ENCODE measurements around the gene ARL14EPL.

Gene ARL14EPL

DNA sequence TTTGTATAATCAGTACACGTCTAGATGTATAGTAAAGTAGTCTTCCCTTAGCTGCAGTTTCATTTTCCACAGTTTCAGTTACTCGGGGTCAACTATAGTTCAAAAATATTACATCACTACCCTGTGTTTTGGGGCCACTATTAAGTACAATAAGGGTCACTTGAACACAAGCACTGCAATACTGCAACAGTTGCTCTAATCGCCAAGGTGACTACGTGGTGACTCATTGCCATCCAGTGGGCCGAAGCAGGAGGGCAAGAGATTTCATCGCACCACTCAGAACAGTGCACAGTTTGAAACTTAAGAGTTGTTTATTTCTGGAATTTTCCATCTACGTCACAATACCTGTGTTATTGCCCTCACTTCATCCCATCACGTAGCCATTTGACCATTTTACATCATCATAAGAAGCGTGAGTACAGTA lies at the start of gene ARL14EPL:
ARL14EPL (plus strand) TSS at position 379 of the 424 bp plus-strand sequence. CDS start 18,994 bp downstream, outside the sequence.
- DNase-seq = no peak

DNA sequence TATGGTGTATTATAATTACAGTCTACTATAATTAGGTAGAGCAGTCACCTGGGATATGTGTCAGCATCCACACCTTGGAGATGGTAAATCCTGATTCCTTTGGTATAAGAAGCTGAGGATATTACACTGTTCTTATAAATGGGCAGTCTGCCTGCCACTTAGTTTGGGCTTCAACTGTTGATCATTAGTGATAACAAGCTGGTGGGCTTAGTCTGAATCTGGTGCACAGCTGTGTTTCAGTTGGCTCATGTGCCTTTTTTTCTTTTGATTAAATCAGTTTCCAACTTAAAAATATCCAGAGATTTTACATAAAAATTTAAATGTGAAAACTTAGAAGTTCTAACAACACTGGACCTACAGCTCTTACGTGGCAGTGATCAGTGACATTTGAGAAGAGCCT lies 48.8 kb upstream of the ARL14EPL start:
- no peak for DNase-seq

DNA sequence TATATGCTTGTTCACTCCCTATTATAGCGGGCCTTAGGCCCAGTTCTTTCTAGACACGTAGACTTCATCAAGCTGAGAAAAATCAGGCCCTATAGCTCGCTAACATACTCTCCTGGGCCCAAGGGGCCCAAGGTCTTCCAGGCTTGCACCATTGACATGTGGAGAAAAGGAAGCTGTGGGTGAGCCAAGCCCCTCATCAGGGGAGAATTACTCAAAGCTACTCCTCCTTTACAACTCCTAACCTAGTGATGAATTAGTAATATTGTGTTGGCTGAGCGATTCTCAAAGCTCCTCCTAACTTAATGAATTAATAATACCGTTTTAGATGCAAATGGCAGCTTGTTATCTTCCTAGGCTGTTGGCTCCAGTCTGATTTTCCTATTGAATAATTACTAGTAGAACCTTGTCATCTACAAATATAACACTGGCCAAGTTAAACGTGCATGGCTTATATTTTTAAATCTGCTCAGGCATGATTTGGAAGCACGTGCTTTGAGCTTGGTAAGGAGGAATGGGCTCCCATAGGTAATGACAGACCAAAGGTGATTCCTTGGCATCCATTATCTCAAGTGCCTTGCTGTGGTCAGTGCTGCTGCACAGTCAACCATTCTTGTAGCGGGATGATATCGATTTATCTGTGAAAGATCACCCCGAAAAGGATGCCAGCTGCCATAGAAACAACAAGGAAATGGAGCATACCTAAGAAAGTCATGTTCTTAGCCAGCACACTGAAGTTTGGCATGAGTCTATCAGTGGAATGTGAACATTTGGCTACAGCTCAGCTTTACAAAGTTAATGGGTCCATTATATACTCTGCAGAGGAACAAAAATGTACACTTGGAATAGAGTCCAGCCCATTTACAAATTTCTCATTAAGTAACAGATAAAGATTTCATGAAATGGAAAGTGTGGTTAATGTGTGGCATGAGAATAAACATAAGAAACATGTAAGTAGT lies 46.2 kb upstream of the ARL14EPL start:
- no peak for DNase-seq

DNA sequence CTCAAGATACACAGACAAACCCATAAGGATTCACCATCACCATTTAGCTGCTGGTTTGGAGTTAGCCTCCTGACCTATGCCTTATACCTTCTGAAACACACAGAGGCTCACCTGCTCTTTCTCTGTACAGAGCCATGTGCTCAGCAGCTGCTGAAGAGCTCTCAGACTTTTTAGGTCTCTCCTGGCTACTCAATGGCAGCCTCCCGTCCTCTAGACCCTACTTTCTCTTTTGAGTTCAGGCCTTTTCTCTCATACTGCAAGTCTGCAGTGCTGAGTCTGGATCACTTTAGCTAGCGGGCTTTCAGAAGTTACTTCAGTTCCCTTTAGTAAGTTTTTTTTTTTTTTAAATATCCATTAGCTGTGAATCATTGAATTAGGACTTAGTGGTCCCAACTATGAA lies 44.3 kb upstream of the ARL14EPL start:
- no peak for DNase-seq

DNA sequence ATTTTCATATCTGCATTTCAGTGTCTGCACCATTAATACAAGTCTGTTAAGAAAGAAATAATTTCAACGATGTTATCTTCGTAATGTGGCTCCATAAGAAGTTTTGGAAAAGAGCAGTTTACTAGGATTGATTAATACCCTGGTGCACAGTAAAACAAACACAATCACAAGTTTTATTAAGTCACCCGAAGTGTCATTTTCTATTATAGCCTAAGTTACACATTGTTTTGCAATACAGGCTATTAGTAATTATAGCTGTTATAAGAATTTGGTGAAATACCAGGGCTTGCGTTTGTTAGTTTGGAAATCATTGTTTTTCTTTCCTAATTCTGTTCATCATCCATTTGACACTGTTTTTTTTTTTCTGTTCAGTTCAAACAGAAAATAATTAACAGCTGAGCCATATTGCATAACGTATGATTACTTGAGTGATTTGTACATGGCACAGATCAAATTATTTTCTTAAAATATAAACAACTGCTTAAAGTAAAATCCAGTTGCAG lies 39.4 kb upstream of the ARL14EPL start:
- DNase-seq = no peak

DNA sequence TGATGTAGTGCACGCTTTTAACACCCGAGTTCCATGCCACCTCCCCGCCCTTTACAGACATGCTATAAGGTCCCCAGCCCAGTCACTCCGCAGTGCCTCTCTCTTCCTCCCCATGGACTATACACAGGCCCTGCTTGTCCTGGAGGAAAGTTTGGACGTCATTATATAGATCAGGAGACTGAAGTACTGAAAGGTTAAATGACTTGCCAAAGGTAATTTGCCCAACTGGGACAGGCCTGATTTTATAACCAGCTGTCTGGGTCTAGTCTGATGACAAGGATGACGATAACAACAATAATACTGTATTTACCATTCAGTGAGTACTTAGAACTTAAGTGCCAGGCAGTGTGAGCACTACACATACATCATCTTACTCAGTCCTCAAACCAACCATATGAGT lies 36.9 kb upstream of the ARL14EPL start:
- DNase-seq = no peak

DNA sequence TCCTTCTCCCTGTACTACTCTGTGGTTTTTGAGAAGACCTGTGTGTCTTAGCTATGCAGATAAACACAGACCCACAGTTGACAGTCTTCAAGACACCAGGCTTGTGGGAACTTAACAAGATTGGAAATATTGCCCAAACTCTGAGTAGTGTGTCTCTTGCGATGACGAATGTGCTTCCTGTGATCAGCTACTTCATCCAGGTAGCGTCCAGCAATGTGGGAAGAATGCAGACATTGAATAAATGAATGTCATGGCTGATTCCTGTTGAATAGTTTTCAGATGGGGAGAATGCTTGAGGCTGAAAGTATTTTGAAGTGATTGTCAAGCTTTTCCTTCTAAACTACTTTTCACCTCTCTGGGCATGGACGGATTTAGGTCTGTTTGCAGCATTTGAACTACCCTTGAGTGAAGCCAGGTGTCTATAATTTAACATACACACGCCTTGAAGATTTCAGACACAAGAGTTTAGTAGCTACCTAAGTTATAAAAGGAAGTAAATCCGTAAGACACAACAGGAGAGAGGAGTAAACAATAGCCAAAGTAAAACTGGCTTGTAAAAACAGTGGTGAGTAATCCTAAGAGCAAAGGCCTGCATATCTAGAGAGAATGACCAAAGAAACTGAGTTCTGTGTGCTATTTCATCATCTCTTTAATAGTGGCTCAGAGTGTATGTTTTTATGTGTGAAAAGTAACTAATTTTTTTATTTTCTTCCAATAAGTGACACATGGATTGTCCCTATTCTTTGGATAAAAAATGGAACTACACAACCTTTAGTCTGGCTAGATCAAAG lies 30.0 kb upstream of the ARL14EPL start:
- no peak for DNase-seq

DNA sequence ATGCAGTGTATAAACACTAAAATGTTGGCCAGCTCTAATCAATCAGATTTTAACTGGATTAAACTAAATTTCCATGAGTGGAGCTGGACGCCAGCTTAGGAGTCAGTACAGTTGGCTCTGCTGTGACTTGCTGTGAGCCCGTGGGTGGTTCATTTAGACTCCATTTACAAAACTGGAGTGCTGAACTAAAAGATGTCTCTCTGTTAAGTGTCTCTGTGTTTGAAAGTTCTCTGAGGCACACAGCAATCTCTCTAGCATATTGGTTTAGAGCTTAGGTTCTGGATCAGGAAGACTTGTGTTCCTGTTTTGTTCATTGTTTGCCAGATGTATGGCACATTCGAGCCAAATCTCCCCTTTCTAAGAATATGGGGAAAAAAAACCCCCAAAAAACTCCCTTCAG lies 28.0 kb upstream of the ARL14EPL start:
- no peak for DNase-seq

DNA sequence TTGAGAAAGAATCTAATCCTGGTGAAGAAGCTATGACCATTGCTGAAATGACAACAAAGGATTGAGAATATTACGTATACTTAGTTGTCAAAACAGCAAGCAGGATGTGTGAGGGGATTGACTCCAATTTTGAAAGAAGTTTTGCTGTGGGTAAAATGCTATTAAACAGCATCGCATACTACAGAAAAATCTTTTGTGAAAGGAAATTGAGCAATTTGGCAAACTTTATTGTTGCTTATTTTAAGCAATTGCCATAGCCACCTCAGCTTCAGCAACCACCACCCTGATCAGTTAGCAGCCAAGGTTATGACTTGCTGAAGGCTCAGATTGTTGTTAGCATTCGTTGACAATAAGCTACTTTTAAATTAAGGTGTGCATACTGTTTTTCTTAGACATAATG lies 22.5 kb upstream of the ARL14EPL start:
- DNase-seq = no peak

DNA sequence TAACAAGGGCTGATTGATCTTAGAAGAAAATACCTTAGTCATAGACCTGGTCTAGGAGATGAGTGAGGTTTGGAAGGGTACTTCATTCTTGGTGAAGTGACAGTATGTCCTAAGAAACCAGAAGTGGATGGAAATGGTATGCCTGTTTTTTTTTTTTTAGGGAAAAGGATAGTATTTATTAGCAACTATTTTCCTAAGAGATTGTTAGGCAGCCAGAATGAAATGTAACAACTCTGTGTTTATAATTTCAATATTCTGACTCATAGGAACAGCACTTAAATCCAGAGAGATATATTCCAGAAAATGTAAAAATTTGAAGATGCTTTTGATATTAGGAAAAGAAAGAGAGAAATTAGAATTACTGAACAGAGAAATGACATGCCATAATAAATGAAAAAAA lies 21.2 kb upstream of the ARL14EPL start:
- no peak for DNase-seq

DNA sequence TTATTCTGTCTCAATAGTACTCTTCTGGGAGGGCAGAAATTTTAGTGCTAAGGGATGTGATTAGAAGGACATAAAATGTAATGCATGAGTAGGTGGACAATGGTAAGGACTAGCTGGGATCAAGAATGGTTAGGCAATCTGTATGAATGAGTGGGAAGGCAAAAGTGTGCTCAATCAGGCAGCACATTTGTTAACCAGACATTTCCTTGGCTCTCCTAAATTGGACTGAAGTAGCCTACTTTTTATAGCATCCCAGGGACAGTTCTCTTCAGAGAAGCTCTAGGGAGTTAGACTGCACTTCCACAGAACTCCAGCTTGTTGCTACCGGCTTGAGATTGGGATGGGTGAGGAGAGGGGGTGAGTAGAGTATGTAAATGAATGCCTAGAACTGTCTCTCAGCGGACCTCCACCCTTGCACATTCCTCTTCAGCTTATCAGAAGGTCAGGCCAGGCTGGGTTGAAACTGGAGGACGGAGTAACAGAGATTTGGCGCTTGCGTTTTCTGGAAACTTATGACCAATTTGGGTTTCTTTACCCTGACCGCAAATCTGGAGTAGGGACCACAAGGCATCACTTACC lies 19.0 kb upstream of the ARL14EPL start:
- no peak for DNase-seq

DNA sequence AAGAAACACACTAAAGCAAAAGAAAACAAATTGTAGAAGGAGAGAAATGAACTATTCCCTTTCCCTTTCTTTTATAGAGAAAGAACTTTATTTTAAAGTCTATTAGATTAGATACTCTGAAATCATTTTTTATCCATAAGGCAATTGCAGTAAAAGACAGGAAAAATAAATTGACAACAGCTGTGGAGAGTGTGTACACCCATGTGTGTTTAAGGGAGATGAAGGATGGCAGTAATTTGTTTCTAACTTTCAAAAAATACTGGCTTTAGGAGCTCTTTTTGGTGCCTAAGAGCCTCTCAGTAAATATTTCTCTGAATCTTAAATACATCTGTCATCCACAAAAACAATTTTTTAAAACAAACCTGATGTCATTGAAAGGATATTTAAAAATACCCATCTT lies 18.3 kb upstream of the ARL14EPL start:
- DNase-seq = no peak

DNA sequence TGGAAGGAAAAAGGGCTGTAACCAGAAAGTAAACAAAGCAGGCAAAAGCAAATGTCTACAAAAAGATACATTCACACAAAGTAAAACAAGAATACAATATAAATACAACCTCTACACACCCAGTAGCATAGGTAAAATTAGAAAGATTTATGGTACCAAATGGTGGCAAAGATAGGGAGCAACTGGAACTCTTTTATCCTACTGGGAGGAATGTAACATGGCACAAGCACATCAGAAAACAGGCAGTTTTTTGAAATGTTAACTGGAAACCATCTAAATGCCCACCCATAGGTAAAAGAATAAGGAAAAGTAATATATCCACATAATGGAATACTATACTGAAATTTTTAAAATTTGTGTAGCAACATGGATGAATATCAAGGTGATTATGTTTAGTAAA lies 8.7 kb upstream of the ARL14EPL start:
- DNase-seq = no peak

DNA sequence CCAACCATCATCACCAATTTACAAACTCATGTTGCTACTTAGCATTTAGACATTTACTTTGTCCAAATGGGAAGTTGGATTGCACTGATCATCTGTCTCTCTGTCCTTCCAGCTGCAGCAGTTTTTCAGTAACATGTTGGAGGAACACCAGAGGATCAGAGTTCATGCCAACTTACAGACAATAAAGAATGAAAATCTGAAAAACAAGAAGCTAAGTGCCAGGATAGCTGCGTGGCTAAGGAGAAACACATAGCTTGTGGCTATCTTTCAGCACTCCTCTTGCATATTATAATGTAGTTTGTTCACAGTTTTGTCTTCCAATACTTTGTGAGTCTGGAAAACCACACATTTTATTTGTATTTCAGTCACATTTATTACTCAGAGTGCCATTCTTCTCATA lies 6.4 kb upstream of the ARL14EPL start:
- DNase-seq = no peak

DNA sequence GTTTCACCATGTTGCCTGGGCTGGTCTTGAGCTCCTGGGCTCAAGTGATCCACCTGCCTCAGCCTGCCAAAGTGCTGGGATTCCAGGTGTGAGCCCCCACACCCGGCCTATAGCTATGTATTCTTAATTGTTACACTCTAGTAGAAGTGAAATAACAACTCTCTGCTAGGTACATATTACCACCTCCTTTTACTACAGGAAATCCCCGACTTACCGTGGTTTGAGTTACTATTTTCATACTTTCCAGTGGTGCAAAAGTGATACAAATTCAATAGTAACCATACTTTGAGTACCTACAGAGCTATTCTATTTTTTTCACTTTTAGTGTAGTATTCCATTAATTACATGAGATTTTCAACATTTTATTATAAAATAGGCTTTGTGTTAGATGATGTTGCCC lies 719 bp downstream of the ARL14EPL start:
- no peak for DNase-seq

DNA sequence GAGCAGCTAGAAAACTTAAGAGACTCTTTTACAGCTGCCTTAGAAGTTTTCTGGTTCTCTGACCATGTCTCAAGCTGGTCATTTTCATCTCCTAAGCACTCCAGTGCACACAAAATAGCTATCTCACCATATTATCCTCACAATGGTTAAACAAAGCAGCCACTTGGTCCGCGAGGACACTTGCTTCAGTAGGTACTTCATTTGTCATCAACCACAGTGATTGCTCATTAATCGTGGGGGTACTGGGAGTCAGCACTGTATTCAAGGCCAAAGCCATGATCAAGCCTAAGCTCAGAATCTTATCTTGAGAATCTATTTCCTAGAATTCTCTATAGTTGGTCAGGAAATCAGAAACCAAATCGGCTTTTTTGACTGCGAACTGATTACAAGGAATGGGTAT lies 2.9 kb downstream of the ARL14EPL start:
- no peak for DNase-seq

DNA sequence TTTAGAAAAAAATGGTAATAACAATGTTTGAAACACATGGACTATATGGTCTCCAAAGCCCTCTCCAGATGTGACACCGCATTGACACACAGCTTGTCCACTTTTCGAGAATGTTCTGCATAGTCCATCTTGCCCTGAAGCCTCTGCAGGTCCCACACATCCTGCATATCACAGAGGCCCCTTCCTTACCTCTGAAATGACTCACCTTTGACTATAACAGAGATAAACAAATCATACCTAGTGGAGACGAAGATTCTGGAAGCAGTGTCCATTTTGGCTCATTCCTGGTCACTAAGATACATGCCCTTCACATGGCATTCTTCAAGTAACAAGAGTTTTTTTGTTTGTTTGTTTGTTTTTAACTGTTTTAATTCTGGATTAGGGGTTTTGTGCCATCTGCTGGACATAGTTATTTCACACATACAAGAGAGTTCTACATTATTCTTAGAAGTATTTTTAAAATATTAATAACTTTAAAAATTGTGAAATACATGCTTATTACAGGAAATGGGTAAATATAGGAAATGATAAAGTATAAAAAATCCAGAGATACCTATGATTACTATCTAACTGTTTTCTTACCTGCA lies 5.1 kb downstream of the ARL14EPL start:
- no peak for DNase-seq

DNA sequence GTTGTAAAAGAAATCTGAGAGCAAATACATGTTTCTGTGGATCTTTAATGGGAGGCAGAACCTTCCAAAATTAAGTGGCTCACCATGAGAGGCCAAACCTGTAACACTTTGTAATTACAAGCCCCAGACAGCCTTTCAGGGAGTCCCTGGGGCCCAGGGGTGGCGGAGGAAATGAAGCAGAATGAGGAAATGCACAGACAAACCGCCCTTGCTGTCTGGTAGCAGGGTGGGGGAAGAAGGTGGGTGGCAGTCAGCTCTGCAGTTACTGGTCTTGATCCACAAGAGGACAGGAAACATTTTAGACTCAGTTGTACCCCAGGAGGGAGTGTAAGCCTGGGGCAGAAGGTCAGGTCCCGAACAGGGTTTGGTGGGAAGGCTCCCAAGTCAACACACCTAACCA lies 6.5 kb downstream of the ARL14EPL start:
- no peak for DNase-seq

DNA sequence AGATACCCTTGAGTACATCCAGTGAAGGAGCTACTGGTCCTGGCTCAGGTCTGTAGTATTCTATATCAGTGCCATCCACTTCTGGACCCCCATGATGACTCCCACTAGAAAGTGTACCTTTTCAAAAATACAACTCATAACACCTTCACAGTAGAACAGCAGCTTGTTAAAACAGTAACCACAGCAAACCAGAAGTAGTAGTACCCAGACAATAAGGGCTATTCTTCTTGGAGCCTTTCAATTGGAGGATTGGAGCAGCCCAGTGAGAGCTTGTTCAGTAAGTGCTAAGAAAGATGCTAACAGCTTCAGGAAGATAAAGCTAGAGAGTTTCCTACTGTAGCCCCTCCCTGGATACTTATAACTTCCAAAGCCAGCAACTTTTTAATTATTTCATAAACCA lies 10.1 kb downstream of the ARL14EPL start:
- DNase-seq = no peak

DNA sequence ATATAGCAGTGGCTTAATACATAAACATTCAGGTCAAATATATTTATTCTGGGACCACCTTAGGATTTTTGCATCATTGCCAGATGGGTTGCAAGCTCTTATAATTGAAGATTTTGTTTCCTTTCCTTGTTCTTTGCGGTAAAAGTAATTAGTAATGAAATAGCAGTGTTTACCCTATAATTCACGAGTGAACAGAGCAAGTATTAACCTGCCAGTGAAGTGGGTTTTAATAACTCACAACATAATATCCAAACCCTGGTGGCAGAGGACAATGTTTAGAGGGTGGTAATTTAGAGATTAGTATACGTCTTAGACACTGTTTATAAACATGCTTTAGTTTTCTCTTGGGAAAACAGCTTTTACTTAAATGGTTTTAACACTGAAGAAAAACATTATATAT lies 11.8 kb downstream of the ARL14EPL start:
- DNase-seq = no peak

DNA sequence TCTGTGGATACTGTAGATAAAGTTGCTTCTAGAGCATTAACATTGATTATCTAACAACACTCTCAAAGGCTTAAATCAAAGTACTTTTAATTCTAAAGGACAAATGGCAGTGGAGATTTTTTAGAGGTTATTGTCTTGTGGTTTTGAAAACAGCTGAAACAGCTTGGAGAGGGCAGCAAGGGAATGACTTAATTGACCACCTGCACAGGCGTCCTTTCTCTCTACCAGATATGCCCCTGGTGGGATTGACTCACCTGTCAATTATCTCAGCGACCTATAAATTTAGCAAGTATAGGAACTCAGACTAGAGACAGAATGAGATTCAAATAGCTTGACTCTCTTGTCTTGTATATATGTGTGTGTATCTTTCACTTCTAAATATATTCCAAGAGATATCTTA lies 13.5 kb downstream of the ARL14EPL start:
- DNase-seq = no peak

DNA sequence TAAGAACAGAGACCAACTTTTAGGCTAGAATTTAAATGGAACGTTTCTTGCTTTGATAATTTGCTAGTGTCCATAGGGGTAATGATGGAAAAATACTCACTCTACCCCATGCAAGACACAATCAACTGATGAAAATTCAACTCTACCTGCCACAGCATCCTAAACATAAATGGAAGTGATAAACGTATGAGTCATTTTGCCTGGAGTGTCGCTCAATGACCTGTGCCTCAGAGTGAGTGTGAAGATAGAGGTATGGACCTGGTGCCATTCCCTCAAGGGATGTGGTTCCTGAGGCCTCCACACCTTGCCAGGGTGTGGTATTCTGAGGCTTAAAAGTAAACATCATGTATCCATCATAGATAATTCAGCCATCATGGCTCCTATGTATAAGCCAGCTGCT lies 14.0 kb downstream of the ARL14EPL start:
- no peak for DNase-seq

DNA sequence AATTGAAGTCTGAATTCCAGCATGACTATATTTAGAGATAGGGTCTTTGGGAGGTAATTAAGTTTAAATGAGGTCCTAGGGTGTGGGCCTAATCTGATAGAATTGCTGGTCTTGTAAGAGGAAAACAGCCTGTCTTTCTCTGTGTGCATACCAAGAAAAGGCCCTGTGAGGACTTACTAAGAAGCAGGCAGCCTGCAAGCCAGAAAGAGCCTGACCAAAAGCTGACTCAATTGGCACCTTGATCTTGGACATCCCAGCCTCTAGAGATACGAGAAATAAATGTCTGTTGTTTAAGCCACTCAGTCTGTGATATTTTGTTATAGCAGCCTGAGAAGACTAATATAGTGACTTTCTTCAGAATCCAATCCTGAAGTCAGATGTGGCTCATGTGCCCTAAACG lies 14.6 kb downstream of the ARL14EPL start:
- DNase-seq = no peak
